HG03135 (cell line): ENCODE measurements around the gene REL.
"Not testable (repeated sequence)": the region's sequence is repeated elsewhere in the genome, so short reads cannot be mapped to it uniquely, and the experiment has no call there.

Experiments used
- ATAC-seq: cut with Tn5 transposase; IDR thresholded peaks from one replicate; pipeline ENCODE4 v1.9.1; 2021; ENCODE audit warnings: mild to moderate bottlenecking, moderate library complexity; ENCODE audit not compliant: unreplicated experiment

REL gene

DNA sequence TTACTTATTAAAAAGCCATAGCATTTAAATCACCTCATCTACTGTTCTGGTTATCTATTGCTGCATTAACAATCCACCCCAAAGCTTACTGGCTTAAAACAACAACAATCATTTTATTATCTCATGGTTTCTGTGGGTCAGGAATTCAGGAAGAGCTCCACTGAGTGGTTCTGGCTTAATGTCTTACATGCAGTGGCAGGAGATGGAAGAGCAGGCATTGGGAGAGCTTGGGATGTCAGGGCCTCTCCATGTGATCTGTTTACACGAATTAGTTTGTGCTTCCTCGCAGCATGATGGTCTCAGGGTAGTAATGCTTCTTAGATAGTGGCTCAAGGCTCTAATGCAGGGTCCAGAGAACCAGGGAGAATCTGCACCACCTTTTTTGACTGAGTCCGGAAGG, 14.4 kb upstream of the REL start:
- ATAC-seq = no peak

DNA sequence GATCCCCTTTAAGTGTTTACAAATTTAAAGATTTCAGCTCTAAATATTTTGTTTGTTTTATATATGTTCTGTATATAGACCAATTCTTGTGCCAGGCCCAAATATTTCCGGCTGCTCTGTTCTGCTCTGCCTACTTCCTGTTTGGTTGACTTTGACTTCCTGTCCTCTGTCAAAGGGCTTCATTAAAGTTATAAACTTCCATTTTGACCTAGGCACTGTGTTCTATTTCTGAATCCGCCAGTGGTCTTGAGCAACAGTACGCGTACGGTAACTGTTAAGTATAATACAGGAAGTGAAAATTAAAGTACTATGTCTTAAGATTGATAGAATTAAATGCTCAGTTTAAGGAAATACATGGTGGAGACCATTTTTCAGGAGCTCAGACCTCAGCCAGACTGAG, 13.5 kb upstream of the REL start:
- ATAC-seq = no peak

DNA sequence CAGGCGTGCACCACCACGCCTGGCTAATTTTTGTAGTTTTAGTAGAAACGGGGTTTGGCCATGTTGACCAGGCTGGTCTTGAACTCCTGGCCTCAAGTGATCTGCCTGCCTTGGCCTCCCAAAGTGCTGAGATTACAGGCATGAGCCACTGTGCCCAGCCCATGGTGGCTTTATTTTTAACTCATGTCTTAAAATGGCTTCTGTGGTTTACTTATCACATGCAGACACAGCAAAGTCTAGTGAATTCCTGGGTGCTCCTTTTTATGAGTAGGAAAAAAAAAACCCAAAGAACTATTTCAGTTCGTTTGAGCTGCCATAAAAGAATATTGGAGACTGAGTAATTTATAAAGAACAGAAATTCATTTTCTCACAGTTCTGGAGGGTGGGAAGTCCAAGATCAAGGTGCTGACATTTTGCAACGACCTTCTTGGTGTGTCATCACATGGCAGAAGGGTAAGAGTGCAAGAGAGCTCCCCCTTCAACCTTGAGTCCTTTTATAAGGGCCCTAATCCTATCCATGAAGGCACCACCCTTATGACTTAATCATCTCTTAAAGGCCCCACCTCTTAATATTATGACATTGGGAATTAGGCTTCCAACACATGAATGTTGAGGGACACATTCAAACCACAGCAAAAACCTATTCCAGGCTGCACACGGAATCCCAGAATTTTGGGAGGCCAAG, 12.6 kb upstream of the REL start:
- ATAC-seq = no peak

DNA sequence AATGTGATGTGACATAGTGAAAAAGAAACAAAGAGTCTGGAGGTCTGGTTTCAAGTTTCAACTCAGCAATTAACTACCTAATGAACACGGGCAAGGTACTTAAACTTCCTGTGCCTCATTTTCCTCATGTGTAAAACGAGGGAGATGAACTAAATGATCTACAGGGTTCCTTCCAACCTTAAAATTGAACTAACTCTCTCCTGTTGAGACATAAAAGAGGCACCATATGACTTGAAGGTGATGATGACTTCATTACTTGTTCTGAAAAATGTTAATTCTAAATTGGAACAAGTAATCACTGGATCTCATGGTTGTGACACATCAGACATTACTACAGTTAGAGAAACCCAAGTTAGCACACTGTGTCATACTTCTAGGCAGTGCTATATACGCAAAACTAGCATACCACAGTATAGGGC, 8.9 kb upstream of the REL start:
- ATAC-seq = peak; percentile 46

DNA sequence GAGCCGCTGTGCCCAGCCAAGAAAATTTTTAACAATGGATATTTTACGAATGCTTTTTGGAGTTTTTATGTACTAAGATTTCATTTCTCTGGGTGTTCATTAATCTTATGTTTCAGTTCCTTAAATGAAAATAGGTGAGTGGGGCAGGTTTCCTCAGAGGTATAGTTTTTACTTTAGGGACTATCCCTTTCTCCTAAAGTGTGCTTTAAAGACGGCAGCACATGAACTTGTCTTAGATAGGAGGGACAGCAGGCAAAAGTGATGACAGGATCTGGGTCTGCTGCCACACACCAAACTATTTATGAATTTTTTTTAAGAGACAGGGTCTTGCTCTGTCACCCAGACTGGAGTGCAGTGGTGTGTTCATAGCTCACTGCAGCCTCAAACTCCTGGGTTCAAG, 8.0 kb upstream of the REL start:
- ATAC-seq = peak; percentile 77

DNA sequence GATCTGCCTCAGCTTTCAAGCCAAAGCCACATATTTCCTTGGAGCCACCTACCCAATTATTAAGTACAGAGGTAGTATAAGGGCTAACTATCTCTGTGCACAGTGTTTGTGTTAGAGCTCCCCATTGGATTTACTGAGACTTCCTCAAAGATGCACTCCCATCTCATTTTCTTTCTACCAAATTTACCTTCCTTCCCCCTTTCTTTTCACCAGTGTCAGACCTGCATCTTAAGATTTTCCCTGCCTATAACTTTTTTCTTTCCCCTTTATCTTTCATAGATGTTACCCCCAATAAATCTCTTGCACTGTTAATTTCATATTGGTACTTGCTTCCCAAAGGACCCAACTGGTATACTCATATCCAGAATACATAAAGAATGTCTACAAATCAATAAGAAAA, 5.9 kb upstream of the REL start:
- no peak for ATAC-seq

DNA sequence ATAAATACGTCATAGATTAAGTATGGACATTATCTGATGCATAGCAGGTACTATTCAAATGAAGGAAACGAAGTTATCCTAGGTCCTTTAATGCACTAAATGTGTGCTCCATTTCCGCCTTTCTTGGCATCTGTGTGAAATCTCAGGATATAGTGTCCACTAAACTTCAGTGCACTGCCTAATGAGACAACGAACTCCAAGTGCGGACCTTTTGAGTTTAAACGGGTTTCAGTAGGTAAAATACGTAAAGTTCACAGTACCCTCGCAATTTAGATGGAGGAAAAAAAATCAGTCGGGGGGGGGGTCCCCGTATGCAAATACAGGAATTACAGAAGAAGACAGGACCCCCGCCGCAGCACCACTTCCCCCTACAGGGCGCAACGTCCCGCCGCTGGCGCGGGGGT, 729 bp upstream of the REL start:
- no peak for ATAC-seq

DNA sequence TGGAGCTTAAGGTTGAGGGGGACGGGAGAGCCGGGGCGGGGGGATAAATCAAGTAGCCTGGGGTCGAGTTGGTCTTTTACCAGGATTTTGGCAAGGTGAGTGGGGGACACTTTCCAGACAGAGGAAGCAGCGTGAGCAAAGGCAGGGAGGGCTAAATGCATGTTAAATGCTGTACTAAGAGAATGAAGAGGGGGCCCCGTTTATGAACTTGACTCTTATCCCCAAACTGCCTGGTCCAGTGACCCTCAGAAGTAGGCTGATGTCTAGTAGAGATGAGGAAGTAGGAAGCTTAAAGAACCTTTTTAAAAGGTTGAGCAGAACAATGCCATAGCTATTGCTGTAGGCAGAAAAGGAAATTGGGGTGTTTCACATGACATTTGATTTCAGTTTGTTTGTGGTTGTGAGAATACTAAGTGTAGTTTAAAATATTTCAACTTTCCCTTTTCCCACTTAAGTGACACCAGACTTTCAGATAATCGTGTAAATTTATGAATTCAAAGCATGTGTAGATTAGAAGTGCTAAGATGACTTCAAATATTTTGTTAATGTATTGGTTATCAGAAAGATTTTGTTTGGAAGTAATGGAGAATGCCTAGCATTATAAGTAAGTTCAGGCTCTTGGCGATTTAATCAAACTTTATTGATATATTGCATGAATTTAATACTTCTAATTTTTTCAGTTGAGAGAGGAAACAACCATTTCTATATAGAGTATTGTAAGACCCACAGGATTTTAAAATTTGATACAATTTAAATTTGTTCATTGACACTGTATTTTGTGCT, 1.8 kb downstream of the REL start:
- peak; percentile 40 for ATAC-seq

DNA sequence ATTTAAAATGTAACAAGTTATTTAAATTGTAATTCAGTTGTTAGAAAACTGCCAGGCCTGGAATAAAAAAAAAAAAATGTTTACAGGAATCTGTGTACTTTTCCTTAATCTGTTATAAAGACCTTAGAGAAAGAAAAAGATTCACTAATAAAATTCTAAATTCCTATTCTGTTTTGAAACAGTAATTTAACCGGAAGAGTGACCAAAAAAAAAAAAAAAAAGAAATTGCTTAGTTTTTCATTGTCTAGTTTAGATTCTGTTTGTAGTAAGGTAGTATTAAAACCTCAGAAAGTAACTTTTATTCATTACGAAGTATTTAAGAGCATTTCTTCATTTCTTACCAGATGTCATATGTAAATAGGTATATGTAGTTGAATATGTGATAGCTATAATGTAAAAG, 2.5 kb downstream of the REL start:
- ATAC-seq = no peak

DNA sequence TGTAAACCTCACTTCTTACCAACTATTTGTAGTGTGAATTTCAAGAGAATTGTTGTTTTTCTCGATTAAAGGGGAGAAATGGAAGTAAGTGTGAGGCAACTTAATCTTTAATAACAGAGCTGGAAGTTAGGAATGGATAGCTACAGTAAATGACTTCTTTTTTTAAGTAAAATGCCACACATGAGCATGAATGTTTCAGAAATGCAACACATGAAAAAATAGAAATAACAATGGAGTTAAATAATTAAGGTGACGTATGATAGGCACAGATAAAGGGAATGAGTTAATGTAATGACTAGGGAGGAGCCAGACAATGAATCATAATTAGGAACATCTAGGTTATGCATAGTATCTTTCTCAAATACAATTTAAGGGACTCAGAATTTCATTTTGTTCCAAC, 3.4 kb downstream of the REL start:
- ATAC-seq = no peak

DNA sequence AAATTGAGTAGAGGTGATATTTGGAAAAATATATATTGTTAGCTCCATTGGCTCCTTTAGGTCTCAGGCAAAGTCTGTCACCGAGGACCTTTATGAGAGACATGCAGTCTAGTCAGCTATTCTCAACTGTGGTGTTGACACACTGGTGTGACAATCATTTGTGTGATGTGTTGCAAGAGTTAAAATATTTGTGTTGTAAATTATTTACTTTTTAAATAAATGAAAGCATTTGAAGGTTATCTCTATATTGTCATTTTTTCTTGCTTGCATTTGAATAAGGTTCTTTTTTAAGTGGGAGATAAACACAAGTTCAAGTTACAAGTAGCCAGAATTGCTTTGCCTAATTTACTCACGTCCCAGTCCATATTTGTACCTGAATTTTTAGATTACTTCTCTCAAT, 4.3 kb downstream of the REL start:
- ATAC-seq = no peak

DNA sequence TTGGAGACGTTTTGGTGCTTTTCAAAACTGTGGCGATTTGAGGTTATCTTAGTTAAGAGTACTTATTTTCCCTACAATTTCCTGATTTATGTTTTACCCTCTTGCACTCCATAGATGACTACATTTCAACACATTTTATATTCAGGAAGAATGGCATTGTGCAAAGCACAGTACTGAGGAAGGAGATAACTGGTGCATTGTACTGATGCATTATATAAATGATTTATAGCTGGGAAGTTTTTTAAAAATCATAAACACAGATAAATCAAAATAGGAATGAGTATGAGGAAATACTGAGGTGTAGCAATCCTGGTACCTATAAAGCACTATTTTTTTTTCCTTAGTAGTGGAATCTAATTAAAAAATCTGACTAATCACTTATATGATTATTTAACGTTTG, 5.6 kb downstream of the REL start:
- ATAC-seq = no peak

DNA sequence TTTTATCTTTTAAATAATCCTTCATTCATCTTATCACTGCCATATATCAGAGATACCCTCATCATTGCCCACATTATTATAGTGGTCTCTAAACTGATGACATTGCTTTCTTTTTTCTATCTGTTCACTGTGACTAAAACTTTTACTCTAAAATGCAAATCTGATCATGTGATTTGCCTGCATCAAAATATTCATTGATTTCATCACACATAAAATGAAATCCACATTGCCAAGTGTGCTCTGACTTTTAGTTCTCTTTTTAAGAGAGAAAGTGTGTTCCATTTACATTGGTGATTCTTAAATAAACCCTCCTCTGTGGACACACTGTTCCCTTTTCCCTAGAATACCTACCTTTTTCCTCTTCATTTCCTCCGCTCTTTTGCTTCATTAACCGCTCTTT, 7.5 kb downstream of the REL start:
- ATAC-seq = no peak

DNA sequence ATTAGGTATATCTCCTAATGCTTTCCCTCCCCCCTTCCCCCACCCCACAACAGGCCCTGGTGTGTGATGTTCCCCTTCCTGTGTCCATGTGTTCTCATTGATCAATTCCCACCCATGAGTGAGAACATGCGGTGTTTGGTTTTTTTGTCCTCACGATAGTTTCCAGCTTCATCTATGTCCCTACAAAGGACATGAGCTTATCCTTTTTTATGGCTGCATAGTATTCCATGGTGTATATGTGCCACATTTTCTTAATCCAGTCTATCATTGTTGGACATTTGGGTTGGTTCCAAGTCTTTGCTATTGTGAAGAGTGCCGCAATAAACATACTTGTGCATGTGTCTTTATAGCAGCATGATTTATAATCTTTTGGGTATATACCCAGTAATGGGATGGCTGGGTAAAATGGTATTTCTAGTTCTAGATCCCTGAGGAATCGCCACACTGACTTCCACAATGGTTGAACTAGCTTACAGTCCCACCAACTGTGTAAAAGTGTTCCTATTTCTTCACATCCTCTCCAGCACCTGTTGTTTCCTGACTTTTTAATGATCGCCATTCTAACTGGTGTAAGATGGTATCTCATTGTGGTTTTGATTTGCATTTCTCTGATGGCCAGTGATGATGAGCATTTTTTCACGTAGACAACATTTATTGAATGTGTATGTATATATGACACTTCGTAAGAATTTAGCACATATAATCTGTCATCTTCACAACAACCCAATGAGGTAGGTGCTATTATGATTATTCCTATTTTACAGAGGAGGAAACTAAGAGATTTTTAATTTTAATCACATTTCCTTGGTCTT, 8.4 kb downstream of the REL start:
- ATAC-seq = not testable (repeated sequence)

DNA sequence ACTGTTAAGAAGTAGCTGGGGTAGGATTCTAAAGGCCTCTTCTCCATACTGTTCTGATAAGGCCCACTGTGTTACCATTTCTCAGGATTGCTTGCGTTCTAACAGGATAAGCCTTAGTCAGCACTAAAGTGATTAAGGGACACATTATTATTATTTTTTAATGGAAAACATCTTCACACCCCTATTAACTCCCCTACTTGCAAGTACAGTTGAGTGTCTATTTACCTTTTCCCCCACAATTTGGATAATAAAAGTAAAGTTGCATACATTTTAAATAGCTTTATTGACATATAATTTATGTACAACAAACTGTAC, 9.0 kb downstream of the REL start:
- ATAC-seq = no peak

DNA sequence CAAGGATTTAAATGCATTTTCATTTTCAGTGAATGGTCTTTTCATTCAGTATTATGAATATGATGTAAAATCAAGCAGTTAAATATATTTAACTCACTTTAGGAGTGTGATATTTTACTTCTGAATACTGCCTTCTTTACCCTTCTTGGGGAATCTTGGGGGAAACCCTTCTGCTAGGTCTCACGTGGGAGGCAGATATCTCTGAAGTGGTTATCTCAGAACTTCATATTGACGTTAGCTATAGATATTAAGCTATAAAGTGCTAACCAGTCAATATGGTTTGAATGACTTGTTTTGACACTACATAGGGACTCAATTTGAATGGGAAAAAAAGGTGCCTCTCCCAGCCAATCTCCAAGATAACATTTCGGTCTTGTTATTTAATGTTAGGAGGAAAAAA, 9.8 kb downstream of the REL start:
- ATAC-seq = no peak

DNA sequence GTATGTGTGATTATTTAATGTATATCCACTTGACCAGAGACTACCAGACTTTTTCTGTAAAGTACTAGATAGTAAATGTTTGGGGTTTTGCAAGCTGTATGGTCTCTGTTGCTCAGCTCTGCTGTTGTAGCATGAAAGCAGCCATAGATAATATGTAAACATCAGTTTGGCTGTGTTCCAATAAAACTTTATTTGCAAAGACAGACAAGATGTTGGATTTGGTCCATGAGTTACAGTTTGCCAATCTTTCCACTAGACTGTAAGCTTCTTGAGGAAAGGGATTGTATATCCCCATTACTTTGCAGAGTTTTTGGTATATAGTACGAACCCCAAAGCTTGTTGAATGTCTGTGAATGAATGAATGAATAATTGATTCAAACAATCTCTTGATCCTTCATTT, 17.2 kb downstream of the REL start:
- ATAC-seq = no peak

DNA sequence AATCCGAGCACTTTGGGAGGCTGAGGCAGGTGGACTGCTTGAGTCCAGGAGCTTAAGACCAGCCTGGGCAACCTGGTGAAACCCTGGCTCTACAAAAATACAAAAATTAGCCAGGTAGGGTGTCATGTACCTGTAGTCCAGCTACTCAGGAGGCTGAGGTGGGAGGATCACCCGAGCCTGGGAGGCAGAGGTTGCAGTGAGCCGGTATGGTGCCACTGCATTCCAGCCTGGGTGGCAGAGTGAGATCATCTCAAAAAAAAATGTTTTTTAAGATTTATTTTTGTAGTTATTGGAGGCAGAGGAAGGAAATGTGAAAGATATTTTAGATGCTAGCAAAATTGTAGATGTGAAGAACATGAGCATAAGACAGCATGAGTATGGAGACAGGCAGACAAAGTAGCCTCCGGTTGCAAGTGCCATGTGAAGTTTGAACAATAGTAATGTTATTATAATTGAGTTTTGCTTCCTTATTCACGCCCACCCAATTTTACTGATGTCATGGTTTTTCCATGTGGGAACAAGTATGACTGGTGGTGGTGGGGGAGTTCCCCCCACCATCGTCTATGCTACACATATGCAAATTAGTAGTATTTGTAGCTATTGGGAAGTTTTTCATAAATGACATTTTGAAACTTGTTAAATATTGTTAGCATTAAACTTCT, 18.0 kb downstream of the REL start:
- ATAC-seq = peak; percentile 57

DNA sequence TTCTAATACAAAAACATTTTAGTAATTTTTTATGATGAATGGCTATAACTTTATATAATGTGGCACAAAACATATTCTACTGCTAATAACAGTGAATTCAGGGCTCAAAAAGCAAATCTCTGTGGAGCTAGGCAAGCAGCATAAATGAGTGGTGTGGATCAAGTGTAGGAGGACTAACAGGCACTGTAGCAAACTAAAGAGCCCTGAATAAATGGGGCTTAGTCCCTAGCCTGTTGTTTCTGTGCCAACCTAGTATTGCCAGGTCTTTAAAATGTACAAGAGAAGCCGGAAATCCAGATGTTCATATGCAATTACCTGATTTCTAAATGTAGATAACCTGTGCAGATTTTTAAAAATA, 18.5 kb downstream of the REL start:
- ATAC-seq = peak; percentile 22

DNA sequence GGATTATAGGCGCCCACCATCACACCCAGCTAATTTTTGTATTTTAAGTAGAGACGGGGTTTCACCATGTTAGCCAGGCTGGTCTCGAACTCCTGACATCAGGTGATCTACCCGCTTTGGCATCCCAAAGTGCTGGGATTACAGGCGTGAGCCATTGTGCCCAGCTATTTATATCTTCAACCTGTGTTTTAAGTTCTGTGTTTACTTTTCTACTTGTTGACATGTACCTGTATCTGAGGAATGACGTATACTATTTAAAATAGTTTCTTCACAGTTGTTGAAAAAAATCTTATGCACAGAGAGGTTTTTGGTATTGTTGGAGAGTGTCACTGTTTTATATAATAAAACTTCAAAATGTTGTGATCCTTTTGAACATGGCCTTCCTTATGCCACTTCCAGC, 19.9 kb downstream of the REL start:
- not testable (repeated sequence) for ATAC-seq

DNA sequence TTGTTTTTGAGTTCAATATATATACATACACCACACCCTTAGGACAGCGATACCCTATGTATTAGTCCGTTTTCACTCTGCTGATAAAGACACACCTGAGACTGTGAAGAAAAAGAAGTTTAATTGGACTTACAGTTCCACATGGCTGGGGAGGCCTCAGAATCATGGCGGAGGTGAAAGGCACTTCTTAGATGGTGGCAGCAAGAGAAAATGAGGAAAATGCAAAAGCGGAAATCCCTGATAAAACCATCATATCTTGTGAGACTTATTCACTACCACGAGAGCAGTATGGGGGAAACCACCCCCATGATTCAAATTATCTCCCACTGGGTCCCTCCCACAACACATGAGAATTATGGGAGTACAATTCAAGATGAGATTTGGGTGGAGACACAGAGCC, 24.5 kb downstream of the REL start:
- ATAC-seq = not testable (repeated sequence)

DNA sequence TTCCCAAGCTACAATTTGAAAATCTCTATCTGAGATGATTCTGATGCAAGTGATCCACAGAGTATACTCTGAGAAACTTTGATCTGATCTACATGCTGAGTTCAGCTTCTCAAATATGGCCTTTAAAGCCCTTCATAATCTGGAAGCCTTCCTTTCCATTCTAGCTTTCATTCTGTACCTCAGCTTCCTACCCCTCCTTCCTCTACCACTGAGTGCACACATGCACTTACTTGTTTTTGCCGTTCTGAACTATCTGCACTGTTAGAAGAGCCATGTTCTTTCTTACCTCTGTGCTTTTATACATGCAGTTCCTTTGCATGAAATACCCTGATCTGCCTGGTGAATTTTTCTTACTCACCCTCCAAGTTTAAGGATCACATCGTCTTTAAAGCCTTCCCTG, 25.0 kb downstream of the REL start:
- no peak for ATAC-seq
